ENCODE data around the gene ETV7.

GRCh38 chr6:36324715-36325114 is 62.8 kb downstream of the ETV7 start:
- no peak for TF ChIP-seq CTCF (conservative IDR thresholded peaks at IDR 0.05)
- TF ChIP-seq ZFX (IDR thresholded peaks at IDR 0.05), result no peak

Measured in C4-2B (cell line).